HEK293T (cell line): Measurements from ENCODE around the gene SGTA.

Experiments used
- ARNT ChIP-seq: fragments of 450-650 bp; IDR thresholded peaks from 2 replicates; pipeline ENCODE4 v1.6.1; 2017; ENCODE audit warnings: mild to moderate bottlenecking
- ELF4 ChIP-seq: fragments of 450-650 bp; IDR thresholded peaks from 2 replicates; pipeline ENCODE4 v1.6.1; 2017; ENCODE audit warnings: antibody characterized with exemption
- FOXA1 ChIP-seq: fragments of 450-650 bp; IDR thresholded peaks from 2 replicates; pipeline ENCODE4 v1.6.1; 2016; ENCODE audit warnings: mild to moderate bottlenecking
- SP1 ChIP-seq: fragments of 450-650 bp; IDR thresholded peaks from 2 replicates; pipeline ENCODE4 v1.6.1; 2017
- SUZ12 ChIP-seq: fragments of 450-650 bp; IDR thresholded peaks from 2 replicates; pipeline ENCODE4 v1.6.1; 2016; ENCODE audit warnings: mild to moderate bottlenecking
- TARDBP ChIP-seq: fragments of 450-650 bp; IDR thresholded peaks from 2 replicates; pipeline ENCODE4 v1.6.1; 2016
- ZNF384 ChIP-seq: fragments of 450-650 bp; IDR thresholded peaks from 2 replicates; pipeline ENCODE4 v1.6.1; 2016

DNA sequence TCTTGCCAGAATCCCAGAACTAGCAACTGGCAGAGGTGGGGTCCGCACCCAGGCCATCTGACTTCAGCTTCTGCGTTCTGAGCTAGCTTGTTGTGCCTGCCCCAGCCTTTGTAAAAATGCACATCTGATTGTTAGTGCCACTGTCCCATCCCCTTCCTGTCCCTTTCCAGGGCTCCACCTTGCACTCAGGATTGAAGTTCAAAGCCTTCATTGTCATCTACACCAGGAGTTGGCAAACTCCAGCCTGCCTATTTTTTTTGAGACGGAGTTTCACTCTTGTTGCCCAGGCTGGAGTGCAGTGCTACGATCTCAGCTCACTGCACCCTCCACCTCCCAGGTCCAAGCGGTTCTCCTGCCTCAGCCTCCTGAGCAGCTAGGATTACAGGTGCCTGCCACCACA, 5.2 kb upstream of the SGTA start:
- TF ChIP-seq FOXA1 (no peak), ARNT (no peak), SUZ12 (no peak), ELF4 (no peak), TARDBP (no peak), SP1 (no peak), ZNF384 (no peak)
